Stimulated activated CD4-positive, alpha-beta T cell treated with anti-CD3 and anti-CD28 coated beads, Interleukin-12 subunit alpha, Interleukin-12 subunit beta, amount 100 ng/mL, for 4 hours (primary cell): Measurements from ENCODE around the gene TSFM.
A peak's percentile ranks its signal among the peaks of the same experiment; 100 is the strongest.
"Not testable (repeated sequence)": the region's sequence is repeated elsewhere in the genome, so short reads cannot be mapped to it uniquely, and the experiment has no call there.

Experiments
- DNase-seq: peaks from one replicate; pipeline ENCODE4 v3.0.0-alpha.2; 2020

TSFM gene

GRCh38 chr12:57765003-57765697 lies 17.4 kb upstream of the TSFM start:
- peak; percentile 67 for DNase-seq

- DNase-seq, result no peak
Measured at GRCh38 chr12:57765698-57766463, 16.7 kb upstream of the TSFM start.

- DNase-seq, result no peak
Measured at GRCh38 chr12:57766464-57767304, 15.9 kb upstream of the TSFM start, which contains the start of gene CYP27B1. TSS of gene CYP27B1 (minus strand) at chr12:57767078. CDS start at chr12:57767041, 37 bp downstream.

GRCh38 chr12:57767305-57767698 lies 15.3 kb upstream of the TSFM start:
- no peak for DNase-seq

GRCh38 chr12:57767876-57768275 lies 14.7 kb upstream of the TSFM start:
- DNase-seq, result no peak

- no peak for DNase-seq
Measured at GRCh38 chr12:57769594-57769993, 13.0 kb upstream of the TSFM start.

GRCh38 chr12:57770734-57771133 lies 11.9 kb upstream of the TSFM start:
- DNase-seq, result no peak

- peak; percentile 90 for DNase-seq
Measured at GRCh38 chr12:57771236-57771872, 11.2 kb upstream of the TSFM start.

GRCh38 chr12:57771873-57772428 lies 10.6 kb upstream of the TSFM start, which contains the start of gene METTL1:
TSS of gene METTL1 (minus strand) at chr12:57772105. CDS start at chr12:57772083, 22 bp downstream.
- peak; percentile 88 for DNase-seq

- DNase-seq, result peak; percentile 36
Measured at GRCh38 chr12:57772429-57773322, 9.9 kb upstream of the TSFM start, which contains the start of gene EEF1AKMT3. TSS of gene EEF1AKMT3 (plus strand) at chr12:57772614. CDS start at chr12:57772725, 111 bp downstream.

- DNase-seq, result not testable (repeated sequence)
Measured at GRCh38 chr12:57774634-57775033, 8.0 kb upstream of the TSFM start.

GRCh38 chr12:57775044-57775443 lies 7.5 kb upstream of the TSFM start:
- no peak for DNase-seq

- DNase-seq, result no peak
Measured at GRCh38 chr12:57775563-57776246, 6.9 kb upstream of the TSFM start.

- DNase-seq, result no peak
Measured at GRCh38 chr12:57776247-57776587, 6.4 kb upstream of the TSFM start.

- DNase-seq, result no peak
Measured at GRCh38 chr12:57777367-57777766, 5.2 kb upstream of the TSFM start.

- no peak for DNase-seq
Measured at GRCh38 chr12:57777911-57778310, 4.7 kb upstream of the TSFM start.

- DNase-seq, result no peak
Measured at GRCh38 chr12:57779736-57780135, 2.9 kb upstream of the TSFM start.

GRCh38 chr12:57780284-57780897 lies 2.2 kb upstream of the TSFM start:
- no peak for DNase-seq

GRCh38 chr12:57781244-57781643 lies 1.3 kb upstream of the TSFM start:
- DNase-seq, result no peak

- no peak for DNase-seq
Measured at GRCh38 chr12:57781801-57782200, 786 bp upstream of the TSFM start.
